Smooth muscle cell (in vitro differentiated cells): ENCODE data around the gene NECTIN1. TPM values are rescaled to one million over a fixed set of nuclear protein-coding genes. Genes with fewer than 3 reads are reported as not detected.
A peak's percentile ranks its signal among the peaks of the same experiment; 100 is the strongest.

ENCODE experiments used
- DNase-seq: peaks from one replicate; lab custom pipeline; 2025; ENCODE audit not compliant: unreplicated experiment; lab: John Stamatoyannopoulos, UW
- H2AFZ ChIP-seq: fragments of 200-600 bp; sonication (generic); 2 replicates; pipeline ENCODE4 v1.6.0; 2016; ENCODE audit warnings: antibody characterized with exemption, low read depth, mild to moderate bottlenecking
- H3F3A ChIP-seq: fragments of 200-600 bp; sonication (generic); 2 replicates; pipeline ENCODE4 v1.6.0; 2017; ENCODE audit warnings: antibody characterized with exemption, low read depth
- H3K27ac ChIP-seq: fragments of 200-600 bp; sonication (generic); 2 replicates; pipeline ENCODE4 v1.5.1; 2016; ENCODE audit warnings: low read depth, mild to moderate bottlenecking
- H3K27me3 ChIP-seq: fragments of 200-600 bp; sonication (generic); 2 replicates; pipeline ENCODE4 v1.6.1; 2016; ENCODE audit warnings: low read depth, mild to moderate bottlenecking
- H3K36me3 ChIP-seq: fragments of 200-600 bp; sonication (generic); 2 replicates; pipeline ENCODE4 v1.5.1; 2016; ENCODE audit warnings: low read depth
- H3K4me1 ChIP-seq: fragments of 200-600 bp; sonication (generic); 2 replicates; pipeline ENCODE4 v1.5.1; 2016; ENCODE audit warnings: low read depth
- H3K4me2 ChIP-seq: fragments of 200-600 bp; sonication (generic); 2 replicates; pipeline ENCODE4 v1.6.0; 2016; ENCODE audit warnings: mild to moderate bottlenecking
- H3K4me3 ChIP-seq: fragments of 200-600 bp; sonication (generic); 2 replicates; pipeline ENCODE4 v1.5.1; 2016; ENCODE audit warnings: mild to moderate bottlenecking
- H3K79me2 ChIP-seq: fragments of 200-600 bp; sonication (generic); 2 replicates; pipeline ENCODE4 v1.6.0; 2016; ENCODE audit warnings: low read depth, mild to moderate bottlenecking
- H3K9ac ChIP-seq: fragments of 200-600 bp; sonication (generic); 2 replicates; pipeline ENCODE4 v1.6.0; 2016; ENCODE audit warnings: low read depth
- H3K9me3 ChIP-seq: fragments of 200-600 bp; sonication (generic); replicated peaks from 2 replicates; pipeline ENCODE4 v1.5.1; 2016; ENCODE audit warnings: low read depth
- H4K20me1 ChIP-seq: fragments of 200-600 bp; sonication (generic); 2 replicates; pipeline ENCODE4 v1.6.0; 2016; ENCODE audit warnings: low read depth
- CTCF ChIP-seq: fragments of 200-600 bp; sonication (generic); IDR thresholded peaks from 2 replicates; pipeline ENCODE4 v1.5.1; 2017; ENCODE audit warnings: borderline replicate concordance, mild to moderate bottlenecking, antibody characterized with exemption; ENCODE audit not compliant: insufficient read depth, poor library complexity, severe bottlenecking
- WGBS: methylation state at CpG from one replicate; pipeline ENCODE4 v1.1.7; 2016; ENCODE audit warnings: low lambda C conversion rate; 5-methylcytosine and 5-hydroxymethylcytosine counted together
- polyA plus RNA-seq: library from polyadenylated mRNA; unstranded; fragments of >200 nt; fragmentation: Nextera tagmentation; extraction: Ambion mirVana; gene quantifications from 2 replicates; pipeline ENCODE4 v1.2.1, GENCODE V29; 2016
- total RNA-seq: library from RNA; depleted of rRNA; stranded (reverse); fragments of >200 nt; gene quantifications from 2 replicates; pipeline ENCODE4 v1.2.3, GENCODE V29; 2014

NECTIN1 gene
- total and polyA plus RNA-seq, 2 experiments from 2014 or later = 4.9 to 10.1 TPM

- no peaks in the 10 kb centered on the region for H4K20me1 ChIP-seq
- no peak for TF ChIP-seq CTCF
- H3F3A ChIP-seq = no peaks in the 10 kb centered on the region
- H3K4me2 ChIP-seq = no peak overlapping the region
- H3K79me2 ChIP-seq = no peaks in the 10 kb centered on the region
- H3K27me3 ChIP-seq = no peaks in the 10 kb centered on the region
- no peak overlapping the region for H2AFZ ChIP-seq
- 84% methylated on average over 9 of the region's 10 CpGs for WGBS
- H3K4me1 ChIP-seq = peaks cover 9% of the 10 kb centered on the region
- no peaks in the 10 kb centered on the region for H3K36me3 ChIP-seq
- H3K27ac ChIP-seq = no peak overlapping the region
- DNase-seq = no peak
- H3K9ac ChIP-seq = no peak overlapping the region
- H3K9me3 ChIP-seq = no peaks in the 10 kb centered on the region
- H3K4me3 ChIP-seq = no peak overlapping the region
Measured at GRCh38 chr11:119643212-119643875, 85.7 kb downstream of the NECTIN1 start.

- Histone ChIP-seq H3K9ac (no peak overlapping the region), H3K36me3 (no peaks in the 10 kb centered on the region), H3K4me1 (peaks cover 9% of the 10 kb centered on the region), H3K9me3 (no peaks in the 10 kb centered on the region), H3K4me3 (no peak overlapping the region), H3K4me2 (no peak overlapping the region), H3K79me2 (no peaks in the 10 kb centered on the region), H3K27me3 (no peaks in the 10 kb centered on the region), H3K27ac (no peak overlapping the region), H4K20me1 (no peaks in the 10 kb centered on the region), H2AFZ (no peak overlapping the region), H3F3A (no peaks in the 10 kb centered on the region)
- TF ChIP-seq CTCF = peak; percentile 43
- 67% methylated on average over 11 of the region's 12 CpGs for WGBS
- DNase-seq = no peak
Measured at GRCh38 chr11:119641983-119642745, 86.8 kb downstream of the NECTIN1 start.

GRCh38 chr11:119640541-119640940 lies 88.5 kb downstream of the NECTIN1 start:
- H3K4me1 ChIP-seq = peaks cover 9% of the 10 kb centered on the region
- H3K9me3 ChIP-seq = no peaks in the 10 kb centered on the region
- DNase-seq = no peak
- H4K20me1 ChIP-seq = no peaks in the 10 kb centered on the region
- no peaks in the 10 kb centered on the region for H3K36me3 ChIP-seq
- WGBS = 74% methylated on average over 6 of the region's 6 CpGs
- H3K4me2 ChIP-seq = no peak overlapping the region
- H3F3A ChIP-seq = no peaks in the 10 kb centered on the region
- H2AFZ ChIP-seq = no peak overlapping the region
- H3K4me3 ChIP-seq = no peak overlapping the region
- no peak for TF ChIP-seq CTCF
- H3K27ac ChIP-seq = no peak overlapping the region
- H3K79me2 ChIP-seq = no peaks in the 10 kb centered on the region
- H3K9ac ChIP-seq = no peak overlapping the region
- H3K27me3 ChIP-seq = no peaks in the 10 kb centered on the region
